Right kidney (tissue), 9 donors: ENCODE data around the gene PRR3.
A peak's percentile ranks its signal among the peaks of the same experiment; 100 is the strongest.
"Not testable (repeated sequence)": the region's sequence is repeated elsewhere in the genome, so short reads cannot be mapped to it uniquely, and the experiment has no call there.

ENCODE experiments used
- DNase-seq: peaks from one replicate; pipeline ENCODE4 v3.0.0-alpha.2; 2016
- long read RNA-seq, 8 donors: transcript quantifications; one replicate each; lab custom pipeline, GENCODE V29; 2026

PRR3 gene, protein sequence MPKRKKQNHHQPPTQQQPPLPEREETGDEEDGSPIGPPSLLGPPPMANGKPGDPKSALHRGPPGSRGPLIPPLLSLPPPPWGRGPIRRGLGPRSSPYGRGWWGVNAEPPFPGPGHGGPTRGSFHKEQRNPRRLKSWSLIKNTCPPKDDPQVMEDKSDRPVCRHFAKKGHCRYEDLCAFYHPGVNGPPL
- long read RNA-seq, donor 1, transcript PRR3-201 (3 exons, 1,797 nt): major isoform, 6 of 10 reads
- long read RNA-seq, donor 1, partial matches to known transcripts: 0 of 10 reads
- long read RNA-seq, donor 1, other reads (novel, unspliced or antisense): 0 of 10 reads
- long read RNA-seq, donor 2, partial matches to known transcripts: 0 of 4 reads
- long read RNA-seq, donor 2, other reads (novel, unspliced or antisense): 0 of 4 reads
- long read RNA-seq, donor 3, partial matches to known transcripts: 0 of 4 reads
- long read RNA-seq, donor 3, other reads (novel, unspliced or antisense): 0 of 4 reads
- long read RNA-seq, donor 4, partial matches to known transcripts: 0 of 7 reads
- long read RNA-seq, donor 4, other reads (novel, unspliced or antisense): 0 of 7 reads
- long read RNA-seq, donor 5, partial matches to known transcripts: 0 of 6 reads
- long read RNA-seq, donor 5, other reads (novel, unspliced or antisense): 0 of 6 reads
- long read RNA-seq, donor 6, partial matches to known transcripts: 0 of 8 reads
- long read RNA-seq, donor 6, other reads (novel, unspliced or antisense): 0 of 8 reads
- long read RNA-seq, donor 7, transcript PRR3-201 (3 exons, 1,797 nt): major isoform, 5 of 11 reads
- long read RNA-seq, donor 7, partial matches to known transcripts: 0 of 11 reads
- long read RNA-seq, donor 7, other reads (novel, unspliced or antisense): 0 of 11 reads
- long read RNA-seq, donor 8, partial matches to known transcripts: 0 of 6 reads
- long read RNA-seq, donor 8, other reads (novel, unspliced or antisense): 0 of 6 reads

DNA sequence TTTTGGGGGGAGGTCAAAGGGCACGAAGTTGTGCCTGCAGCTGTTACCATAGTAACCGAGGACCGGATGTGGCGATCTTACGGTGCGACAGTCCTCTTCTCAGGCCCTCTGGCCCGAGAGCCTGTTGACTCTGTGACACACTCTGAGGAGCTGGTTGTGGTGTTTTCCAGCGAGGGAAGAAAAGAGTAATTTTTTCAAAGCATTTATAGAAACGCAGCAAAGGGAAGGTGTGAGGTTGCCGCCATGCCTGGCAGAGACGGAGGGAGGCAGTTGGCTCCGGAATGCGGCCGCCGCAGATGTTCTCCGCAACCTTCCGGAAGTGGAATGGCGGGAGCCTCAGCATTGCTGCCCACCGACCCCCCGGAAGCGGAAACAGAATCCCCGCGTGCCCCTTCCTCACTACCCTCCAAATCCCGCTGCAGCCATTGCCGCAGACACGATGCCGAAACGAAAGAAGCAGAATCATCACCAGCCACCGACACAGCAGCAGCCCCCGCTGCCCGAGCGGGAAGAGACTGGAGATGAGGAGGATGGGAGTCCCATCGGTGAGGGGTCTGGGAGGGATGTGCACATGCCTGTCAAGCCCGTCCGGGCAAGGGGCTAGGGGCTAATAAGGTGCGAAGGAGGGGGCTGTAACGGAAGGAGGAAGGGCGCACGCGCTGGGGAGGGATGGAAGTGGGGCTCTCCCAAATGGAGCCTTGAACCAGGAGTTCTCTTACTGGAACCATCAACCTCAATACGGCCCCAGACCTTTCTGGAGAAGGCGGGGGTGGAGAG is at the start of gene PRR3:
PRR3 (plus strand) TSS at position 390 of the 777 bp plus-strand sequence; CDS start at position 440, 50 bp downstream.
- DNase-seq: peak; percentile 99

DNA sequence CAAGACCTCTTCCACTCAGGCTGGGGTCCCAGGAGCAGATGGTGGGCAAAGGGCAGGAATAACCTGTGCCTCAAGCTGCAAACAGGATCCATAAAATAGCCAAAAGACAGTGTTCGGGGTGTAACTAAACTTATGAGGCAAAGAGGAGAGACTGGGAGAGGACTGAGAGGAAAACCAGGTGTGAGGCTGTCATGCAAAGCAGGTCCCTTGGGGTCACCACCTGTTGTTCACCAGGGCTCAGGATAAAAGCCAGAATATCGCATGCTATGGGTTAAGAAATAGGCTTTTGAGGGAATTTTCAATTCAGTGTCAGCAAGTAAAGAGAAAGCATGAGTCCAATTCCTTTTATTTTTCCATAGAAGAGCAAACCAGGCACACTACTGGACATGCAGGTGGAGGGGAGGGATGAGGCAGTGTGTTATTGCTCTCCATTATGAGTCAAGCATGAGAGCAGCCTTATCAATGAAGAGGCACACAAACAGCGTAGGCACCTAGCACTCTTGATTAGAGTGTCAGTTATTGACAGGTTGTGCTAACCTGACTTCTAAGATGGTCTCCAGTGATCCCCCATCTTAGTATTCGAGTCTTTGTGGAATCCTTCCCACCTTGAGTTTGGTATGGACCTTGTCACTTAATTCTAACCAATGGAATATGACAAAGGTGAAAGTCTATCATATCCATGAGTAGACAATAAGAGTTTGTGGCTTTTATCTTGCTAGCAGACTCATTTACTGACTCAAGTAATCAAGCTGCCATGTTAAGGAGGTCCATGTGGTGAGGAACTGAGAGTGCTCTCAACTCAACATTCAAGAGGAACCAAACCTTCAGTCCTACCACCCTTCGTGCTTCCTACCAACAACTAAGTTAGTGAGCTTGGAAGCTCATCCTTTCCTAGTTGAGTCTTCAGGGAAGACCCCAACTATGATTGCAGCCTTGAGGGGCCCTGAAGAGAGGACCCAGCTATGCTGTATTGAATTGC is 49.0 kb upstream of the PRR3 start:
- DNase-seq: no peak

DNA sequence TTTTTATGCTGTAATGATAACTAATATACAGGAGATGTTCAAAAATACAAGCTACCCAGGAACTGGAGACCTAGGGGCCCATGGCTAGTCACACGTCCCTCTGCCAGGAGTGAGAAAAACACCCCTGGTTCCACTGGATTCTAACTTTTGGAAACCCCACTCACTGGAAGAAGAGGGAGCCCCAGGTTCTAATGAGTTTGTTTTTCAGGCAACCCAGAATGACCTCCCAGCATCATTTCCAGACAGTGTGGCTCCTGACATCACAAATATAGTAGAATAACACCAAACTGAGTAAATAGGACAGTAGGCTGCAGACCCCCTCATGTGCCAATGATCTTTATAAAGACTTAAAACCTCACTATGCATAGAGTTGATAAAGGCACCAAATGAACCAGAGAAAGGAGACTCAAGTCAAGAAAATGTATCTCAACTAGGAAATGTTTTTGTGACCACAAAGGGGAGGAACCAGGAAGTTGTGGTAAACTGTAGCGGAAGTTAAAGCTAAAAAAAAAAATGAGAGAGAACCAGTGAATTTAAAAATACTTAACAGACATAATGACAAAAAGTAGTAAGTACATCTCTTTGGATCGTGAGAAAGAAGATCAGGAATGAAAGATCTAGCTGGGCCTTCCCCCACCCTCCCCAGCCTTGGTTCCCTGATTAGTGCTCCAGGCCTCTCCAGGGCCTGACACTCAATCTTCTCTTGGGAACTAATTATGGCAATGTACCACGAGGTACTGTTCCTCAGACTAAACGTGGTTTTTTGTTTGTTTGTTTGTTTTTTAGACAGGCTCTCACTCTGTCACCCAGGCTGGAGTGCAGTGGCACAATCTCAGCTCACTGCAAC is 48.0 kb upstream of the PRR3 start:
- no peak for DNase-seq

DNA sequence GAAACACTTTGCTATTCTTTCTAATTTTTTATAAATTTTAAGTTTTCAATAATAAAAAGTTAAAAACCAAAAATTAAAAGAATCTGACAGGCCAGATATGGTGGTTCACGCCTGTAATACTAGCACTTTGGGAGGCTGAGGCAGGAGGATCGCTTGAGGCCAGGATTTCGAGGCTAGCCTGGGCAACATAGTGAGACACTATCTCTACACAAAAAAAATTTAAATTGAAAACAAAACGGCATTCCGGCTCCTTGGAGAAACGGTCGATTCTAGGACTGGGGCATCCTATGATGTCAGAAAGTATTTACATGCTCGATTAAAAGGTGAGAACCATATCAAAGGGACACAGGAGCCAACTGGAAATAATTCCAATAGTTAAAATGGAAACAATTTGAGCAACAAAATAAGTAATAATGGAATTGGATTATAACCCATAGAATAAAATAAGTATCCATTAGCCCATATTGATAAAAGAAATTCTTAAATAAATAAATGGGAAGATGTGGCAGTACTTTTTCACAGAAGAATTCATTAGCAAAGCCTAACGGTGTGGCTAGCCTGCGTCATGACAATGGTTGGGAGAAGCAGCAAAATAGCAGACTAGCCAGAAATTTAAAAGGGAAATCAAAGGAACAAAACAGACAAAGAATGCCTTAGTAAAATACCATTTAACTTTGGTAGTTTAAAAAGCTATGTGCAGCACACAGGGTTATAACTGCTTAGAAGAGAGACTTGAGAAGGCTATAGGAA is 46.5 kb upstream of the PRR3 start:
- DNase-seq: no peak

- no peak for DNase-seq
Observed at GRCh38 chr6:30511169-30511546, 45.9 kb upstream of the PRR3 start.

GRCh38 chr6:30513451-30513850 is 43.6 kb upstream of the PRR3 start:
- no peak for DNase-seq

DNA sequence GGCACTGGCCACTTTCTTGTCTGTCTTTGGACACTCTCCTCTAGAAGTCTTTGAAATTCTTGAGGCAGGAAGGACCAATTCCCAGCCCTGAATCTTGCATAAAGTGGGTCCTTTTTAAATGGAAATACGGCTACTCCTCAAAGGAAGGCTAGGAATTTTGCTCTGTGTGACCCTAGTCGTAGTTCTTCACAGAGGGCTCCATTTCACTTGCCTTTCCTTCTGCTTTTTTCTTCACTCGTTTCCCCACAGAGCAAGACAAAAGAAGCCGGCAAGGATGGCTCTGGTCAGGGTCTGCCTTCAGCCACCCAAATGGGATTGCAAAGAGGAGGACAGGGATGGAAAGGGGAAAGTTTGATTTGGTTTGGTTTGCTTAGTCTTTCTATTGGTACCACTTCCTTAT is 42.0 kb upstream of the PRR3 start:
- no peak for DNase-seq

- DNase-seq: peak; percentile 73
Observed at GRCh38 chr6:30515944-30516753, 40.9 kb upstream of the PRR3 start.

GRCh38 chr6:30516754-30517076 is 40.4 kb upstream of the PRR3 start:
- not testable (repeated sequence) for DNase-seq

- not testable (repeated sequence) for DNase-seq
Observed at GRCh38 chr6:30517767-30518504, 39.2 kb upstream of the PRR3 start.

DNA sequence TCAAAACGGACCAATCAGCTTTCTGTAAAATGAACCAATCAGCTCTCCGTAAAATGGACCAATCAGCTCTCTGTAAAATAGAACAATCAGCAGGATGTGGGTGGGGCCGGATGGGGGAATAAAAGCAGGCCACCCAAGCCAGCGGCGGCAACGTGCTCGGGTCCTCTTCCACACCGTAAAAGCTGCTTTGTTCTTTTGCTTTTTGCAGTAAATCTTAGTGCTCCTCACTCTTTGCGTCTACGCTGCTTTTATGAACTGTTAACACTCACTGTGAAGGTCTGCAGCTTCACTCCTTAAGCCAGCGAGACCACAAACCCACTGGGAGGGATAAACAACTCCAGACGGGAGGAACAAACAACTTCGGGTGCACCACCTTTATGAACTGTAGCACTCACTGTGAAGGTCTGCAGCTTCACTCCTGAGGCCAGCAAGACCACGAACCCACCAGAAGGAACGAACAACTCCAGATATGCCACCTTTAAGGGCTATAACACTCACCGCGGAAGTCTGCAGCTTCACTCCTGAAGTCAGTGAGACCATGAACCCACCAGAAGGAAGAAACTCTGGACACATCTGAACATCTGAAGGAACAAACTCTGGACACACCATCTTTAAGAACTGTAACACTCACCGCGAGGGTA is 38.5 kb upstream of the PRR3 start:
- DNase-seq: not testable (repeated sequence)

DNA sequence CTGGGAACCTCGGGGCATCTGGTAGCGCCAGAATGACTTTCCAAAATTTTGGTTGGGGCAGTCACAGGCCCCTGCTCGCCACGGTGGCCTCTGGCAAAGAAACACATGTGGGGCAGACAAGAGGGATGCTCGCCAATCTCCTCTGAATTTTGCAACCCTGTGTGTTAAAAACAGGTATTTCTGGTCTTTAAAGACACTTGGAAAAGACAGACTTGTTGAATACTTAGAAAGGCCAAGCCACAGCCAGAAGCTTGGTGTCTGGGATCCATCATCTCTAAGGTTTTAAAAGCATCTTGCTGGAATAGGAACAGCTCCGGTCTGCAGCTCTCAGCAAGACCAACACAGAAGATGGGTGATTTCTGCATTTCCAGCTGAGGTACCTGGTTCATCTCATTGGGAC is 36.6 kb upstream of the PRR3 start:
- DNase-seq: no peak

GRCh38 chr6:30521082-30521481 is 36.0 kb upstream of the PRR3 start:
- DNase-seq: not testable (repeated sequence)

DNA sequence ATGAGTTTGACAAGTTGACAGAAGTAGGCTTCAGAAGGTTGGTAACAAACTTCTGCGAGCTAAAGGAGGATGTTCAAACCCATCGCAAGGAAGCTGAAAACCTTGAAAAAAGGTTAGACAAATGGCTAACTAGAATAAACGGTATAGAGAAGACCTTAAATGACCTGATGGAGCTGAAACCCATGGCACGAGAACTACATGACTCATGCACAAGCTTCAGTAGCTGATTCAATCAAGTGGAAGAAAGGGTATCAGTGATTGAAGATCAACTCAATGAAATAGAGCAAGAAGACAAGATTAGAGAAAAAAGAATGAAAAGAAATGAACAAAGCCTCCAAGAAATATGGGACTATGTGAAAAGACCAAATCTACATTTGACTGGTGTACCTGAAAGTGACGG is 35.1 kb upstream of the PRR3 start:
- DNase-seq: not testable (repeated sequence)

DNA sequence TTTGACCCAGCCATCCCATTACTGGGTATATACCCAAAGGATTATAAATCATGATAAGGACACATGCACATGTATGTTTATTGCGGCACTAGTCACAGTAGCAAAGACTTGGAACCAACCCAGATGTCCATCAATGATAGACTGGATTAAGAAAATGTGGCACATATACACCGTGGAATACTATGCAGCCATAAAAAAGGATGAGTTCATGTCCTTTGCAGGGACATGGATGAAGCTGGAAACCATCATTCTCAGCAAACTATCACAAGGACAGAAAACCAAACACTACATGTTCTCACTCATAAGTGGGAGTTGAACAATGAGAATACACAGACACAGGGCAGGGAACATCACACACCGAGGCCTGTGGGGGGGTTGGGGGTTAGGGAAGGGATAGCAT is 30.7 kb upstream of the PRR3 start:
- DNase-seq: not testable (repeated sequence)

DNA sequence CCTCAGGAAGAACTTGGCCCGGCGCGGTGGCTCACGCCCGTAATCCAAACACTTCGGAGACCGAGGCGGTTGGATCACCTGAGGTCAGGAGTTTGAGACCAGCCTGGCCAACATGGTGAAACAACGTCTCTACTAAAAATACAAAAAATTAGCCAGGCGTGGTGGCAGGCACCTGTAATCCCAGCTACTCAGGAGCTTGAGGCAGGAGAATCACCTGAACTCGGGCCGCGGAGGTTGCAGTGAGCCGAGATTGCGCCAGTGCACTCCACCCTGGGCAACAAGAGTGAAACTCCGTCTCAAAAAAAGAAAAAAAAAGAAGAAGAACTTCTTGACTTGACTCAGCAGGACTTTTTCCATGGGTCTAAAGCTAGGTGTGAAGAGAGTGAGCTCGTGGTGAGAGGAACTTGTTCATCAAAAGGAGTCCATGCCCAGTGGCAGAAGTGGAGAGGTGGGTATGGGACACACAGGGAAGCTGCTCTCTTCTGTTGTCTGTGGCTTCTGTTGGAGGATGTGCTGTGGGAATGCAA is 27.7 kb upstream of the PRR3 start:
- DNase-seq: not testable (repeated sequence)

DNA sequence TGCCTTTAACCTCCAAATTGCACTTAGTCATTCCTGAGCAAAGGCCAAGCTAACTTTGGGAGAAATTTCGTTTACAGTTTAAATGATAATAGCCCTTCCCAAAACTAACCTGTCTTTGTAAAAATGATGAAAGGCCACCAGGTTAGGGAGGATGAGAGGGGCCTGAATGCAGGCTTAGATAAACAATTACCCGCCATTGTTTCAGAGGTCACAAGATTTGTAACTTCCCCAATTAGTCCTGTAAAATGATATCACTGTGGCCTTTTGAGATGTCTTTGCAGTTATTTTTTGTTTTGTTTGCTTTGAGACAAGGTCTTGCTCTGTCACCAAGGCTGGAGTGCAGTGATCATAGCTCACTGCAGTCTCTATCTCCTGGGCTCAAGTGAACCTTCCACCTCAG is 27.1 kb upstream of the PRR3 start:
- no peak for DNase-seq
